Upper lobe of left lung (tissue), 6 donors: ENCODE results near the gene MPG. TPM values are rescaled to one million over a fixed set of nuclear protein-coding genes. Genes with fewer than 3 reads are reported as not detected.

Experiments
- ATAC-seq, 2 donors: fragments of 200-7000 bp; cut with Tn5 transposase; one replicate each; pipeline ENCODE4 v1.9.1; 2022; ENCODE audit warnings: mild to moderate bottlenecking in 2 of 2, moderate library complexity in 2 of 2; ENCODE audit not compliant: low FRiP score in 2 of 2
- DNase-seq, 2 donors: peaks; one replicate each; pipeline ENCODE4 v3.0.0-alpha.2; 2019 to 2020
- H3K27ac ChIP-seq, 4 donors: fragments of 200-600 bp; sonication (generic); one replicate each; pipeline ENCODE4 v1.5.1; 2016 to 2019
- H3K27me3 ChIP-seq, 4 donors: fragments of 200-600 bp; sonication (generic); one replicate each; pipeline ENCODE4 v1.5.1; 2017 to 2019
- H3K36me3 ChIP-seq, 4 donors: fragments of 200-600 bp; sonication (generic); one replicate each; pipeline ENCODE4 v1.5.1; 2016 to 2019
- H3K4me1 ChIP-seq, 4 donors: fragments of 200-600 bp; sonication (generic); one replicate each; pipeline ENCODE4 v1.5.1; 2018 to 2019
- H3K4me3 ChIP-seq, 4 donors: fragments of 200-600 bp; sonication (generic); one replicate each; pipeline ENCODE4 v1.5.1; 2017 to 2019; ENCODE audit warnings: mild to moderate bottlenecking in 2 of 4, moderate library complexity in 1 of 4
- H3K9me3 ChIP-seq, 4 donors: fragments of 200-600 bp; sonication (generic); one replicate each; pipeline ENCODE4 v1.5.1; 2018 to 2019
- CTCF ChIP-seq, 6 experiments: fragments of 450-650 bp in 4 of 6; fragments of 200-600 bp in 2 of 6; sonication (generic) in 2 of 6; IDR thresholded peaks; one replicate each; pipeline ENCODE4 v1.5.1; 2016 to 2019; ENCODE audit warnings: antibody characterized with exemption in 6 of 6
- EP300 ChIP-seq, 4 donors: sonication (generic); formaldehyde crosslinking; IDR thresholded peaks; one replicate each; pipeline ENCODE4 v1.5.1; 2017; ENCODE audit warnings: antibody characterized with exemption in 4 of 4, control low read depth in 2 of 4
- POLR2A ChIP-seq, 4 donors: fragments of 450-650 bp; IDR thresholded peaks; one replicate each; pipeline ENCODE4 v1.5.1; 2016 to 2017; ENCODE audit warnings: antibody characterized with exemption in 4 of 4, mild to moderate bottlenecking in 2 of 4
- POLR2AphosphoS5 ChIP-seq, 2 donors: sonication (generic); formaldehyde crosslinking; IDR thresholded peaks; one replicate each; pipeline ENCODE4 v1.5.1; 2017; ENCODE audit warnings: antibody characterized with exemption in 2 of 2
- whole genome bisulfite sequencing, 2 donors: methylation state at CpG; one replicate each; pipeline ENCODE4 v1.1.5; 2017 to 2018; 5-methylcytosine and 5-hydroxymethylcytosine counted together
- total RNA-seq, 6 donors: library from RNA; depleted of rRNA in 4 of 6; stranded (reverse); fragments of >200 nt in 4 of 6; gene quantifications; one replicate each; pipeline versions ENCODE4 v1.1.0 to v1.2.1, GENCODE V29; 2016 to 2021
- donor health status: DM: no; HTN: no; CAD: no; lungs with moderate emphysema.
- donor health status: DM: no; HTN: yes; CAD: no; lungs with severe emphysema.

MPG gene
- total RNA-seq, 6 donors from 2014 or later, result 52.6 to 99.0 (median 71.7) TPM

DNA sequence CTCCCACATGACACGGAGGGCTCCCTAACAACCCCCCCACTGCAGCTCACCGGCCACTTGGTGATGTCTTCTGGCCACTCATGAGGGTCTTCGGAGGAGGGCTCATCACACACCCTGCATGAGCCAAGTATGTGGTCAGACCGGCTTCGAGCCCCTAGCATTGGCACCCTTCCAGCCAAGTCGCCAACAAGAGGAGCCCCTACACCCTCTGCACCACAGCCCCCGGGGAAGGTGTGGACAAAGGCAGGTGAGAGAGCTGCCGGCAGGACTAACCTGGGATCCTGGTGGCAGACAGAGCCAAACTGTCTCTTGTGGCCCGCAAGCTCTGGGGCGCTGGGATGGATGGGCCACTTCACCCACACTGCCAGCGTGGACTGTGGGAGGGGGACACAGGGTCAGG is 17.9 kb upstream of the MPG start:
- ATAC-seq, result no peak
- DNase-seq, result no peak

DNA sequence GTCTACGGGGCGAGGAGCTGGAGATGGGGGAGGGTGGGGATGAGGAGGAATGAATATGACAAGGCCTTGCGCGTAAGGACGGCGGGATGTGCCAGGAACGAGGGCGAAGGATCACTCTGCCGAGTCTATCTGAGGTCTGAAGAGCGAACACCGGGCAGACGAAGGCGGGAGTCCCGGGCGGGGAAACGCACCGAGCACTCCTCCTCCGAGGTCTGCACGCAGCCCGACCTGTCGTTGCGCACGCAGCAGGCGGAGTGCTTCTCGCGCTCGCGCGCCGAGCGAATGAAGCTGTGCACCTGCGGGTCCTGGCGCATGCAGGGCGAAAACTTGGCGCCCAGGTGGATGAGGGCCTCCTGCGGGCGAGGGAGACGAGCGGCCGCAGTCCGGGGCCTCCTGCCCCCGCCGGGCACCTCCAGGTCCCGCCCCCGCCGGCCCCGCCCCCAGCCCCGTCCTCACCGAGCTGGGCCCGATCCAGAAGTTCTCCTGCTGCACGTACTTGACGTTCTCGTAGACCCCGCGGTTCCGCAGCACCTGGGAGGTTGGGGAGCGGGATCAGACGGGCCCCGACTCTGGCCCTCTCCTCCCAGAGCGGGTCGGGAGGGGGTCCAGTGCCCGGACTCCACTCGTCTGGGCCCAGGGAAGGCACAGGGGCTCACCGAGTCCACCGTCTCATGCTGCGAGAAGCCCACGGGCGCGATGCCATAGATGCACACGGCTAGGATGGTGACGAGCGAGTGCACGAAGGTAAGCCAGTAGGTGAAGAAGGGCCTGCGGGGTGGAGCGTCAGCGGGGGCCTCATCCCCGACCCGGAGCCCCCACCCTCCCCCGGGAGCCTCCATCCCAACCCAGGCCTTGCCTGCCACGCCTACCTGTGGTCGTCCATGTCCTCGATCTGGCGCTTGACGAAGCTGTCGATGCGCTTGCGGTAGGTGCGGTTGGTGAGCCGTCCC is 16.8 kb upstream of the MPG start:
- Histone ChIP-seq H3K9me3 (no peaks in the 10 kb centered on the region), H3K27ac (no peak overlapping the region), H3K27me3 (no peaks in the 10 kb centered on the region), H3K36me3 (peaks cover 20 to 88% (median 77%) of the 10 kb centered on the region in 4 donors), H3K4me1 (peaks cover 7 to 11% (median 9%) of the 10 kb centered on the region in 4 donors), H3K4me3 (no peak overlapping the region)
- TF ChIP-seq CTCF (IDR thresholded peaks at IDR 0.05) (no peak), EP300 (IDR thresholded peaks at IDR 0.05) (no peak), POLR2AphosphoS5 (IDR thresholded peaks at IDR 0.05) (no peak), POLR2A (IDR thresholded peaks at IDR 0.05) (no peak)
- WGBS, 2 donors, result 90 to 94% methylated on average over 68 to 89 of the region's 89 CpGs
- no peak for ATAC-seq
- DNase-seq, result peak in 1 of 2 donors; percentile 85

More for the DNA sequence above, 17.9 kb upstream of the MPG start:
- TF ChIP-seq CTCF (IDR thresholded peaks at IDR 0.05), result no peak
- TF ChIP-seq POLR2A (IDR thresholded peaks at IDR 0.05), result no peak
- TF ChIP-seq EP300 (IDR thresholded peaks at IDR 0.05), result no peak
- 80 to 86% methylated on average over 1 to 11 of the region's 11 CpGs for WGBS, 2 donors
- H3K9me3 ChIP-seq, result no peaks in the 10 kb centered on the region
- peaks cover 20 to 97% (median 84%) of the 10 kb centered on the region in 4 donors for H3K36me3 ChIP-seq
- no peak overlapping the region for H3K27ac ChIP-seq
- no peaks in the 10 kb centered on the region for H3K27me3 ChIP-seq
- peaks cover 0 to under 1% (median 0%) of the 10 kb centered on the region in 4 donors for H3K4me1 ChIP-seq
- no peak overlapping the region for H3K4me3 ChIP-seq

DNA sequence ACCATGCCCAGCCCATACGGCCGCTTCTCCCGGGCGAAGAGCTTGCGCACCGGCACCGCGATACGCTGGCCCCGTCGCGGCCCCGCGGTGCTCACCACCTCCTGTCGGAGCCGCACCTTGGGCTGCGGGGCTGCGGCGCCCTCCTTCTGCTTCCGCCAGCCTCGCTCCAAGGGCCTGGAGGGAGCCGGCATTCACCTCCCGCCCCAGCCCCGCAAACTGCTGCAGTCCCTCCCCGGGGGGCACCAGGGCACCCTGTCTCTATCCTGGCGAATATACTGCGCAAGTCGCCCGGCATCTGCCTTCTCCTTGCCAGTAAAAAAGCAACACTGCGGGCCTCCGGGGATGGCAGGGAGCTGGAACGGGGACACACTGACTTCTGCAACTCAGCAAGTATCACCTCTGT is 16.1 kb upstream of the MPG start:
- Histone ChIP-seq H3K4me3 (no peak overlapping the region), H3K27me3 (no peaks in the 10 kb centered on the region), H3K9me3 (no peaks in the 10 kb centered on the region), H3K27ac (no peak overlapping the region), H3K4me1 (peaks cover 8 to 18% (median 12%) of the 10 kb centered on the region in 4 donors), H3K36me3 (peaks cover 20 to 84% (median 70%) of the 10 kb centered on the region in 4 donors)
- DNase-seq (no peak), ATAC-seq (no peak)
- no peak for TF ChIP-seq EP300 (IDR thresholded peaks at IDR 0.05)
- no peak for TF ChIP-seq POLR2A (IDR thresholded peaks at IDR 0.05)
- TF ChIP-seq POLR2AphosphoS5 (IDR thresholded peaks at IDR 0.05), result no peak
- TF ChIP-seq CTCF (IDR thresholded peaks at IDR 0.05), result no peak
- WGBS, 2 donors, result 95 to 97% methylated on average over 4 to 32 of the region's 32 CpGs

- Histone ChIP-seq H3K36me3 (peaks cover 19 to 78% (median 65%) of the 10 kb centered on the region in 4 donors), H3K27ac (no peak overlapping the region), H3K4me3 (no peak overlapping the region), H3K4me1 (peaks cover 8 to 21% (median 13%) of the 10 kb centered on the region in 4 donors), H3K9me3 (no peaks in the 10 kb centered on the region), H3K27me3 (no peaks in the 10 kb centered on the region)
- TF ChIP-seq CTCF (IDR thresholded peaks at IDR 0.05) (no peak), POLR2AphosphoS5 (IDR thresholded peaks at IDR 0.05) (no peak), POLR2A (IDR thresholded peaks at IDR 0.05) (no peak), EP300 (IDR thresholded peaks at IDR 0.05) (no peak)
- 92 to 95% methylated on average over 27 to 34 of the region's 34 CpGs for WGBS, 2 donors
- ATAC-seq (no peak), DNase-seq (peak in 1 of 2 donors; percentile 78)
Measured at GRCh38 chr16:62283-62967, 15.6 kb upstream of the MPG start.
